Measurements from ENCODE around the gene RERE.
A peak's percentile ranks its signal among the peaks of the same experiment; 100 is the strongest.

RERE gene

GRCh38 chr1:8676813-8677212 lies 140.6 kb downstream of the RERE start:
- H3K27me3 Mint-ChIP-seq = no peaks in the 10 kb centered on the region
- no peak for ATAC-seq (replicated peaks)
- no peaks in the 10 kb centered on the region for H3K9me3 Mint-ChIP-seq
- H3K27ac Mint-ChIP-seq = no peak overlapping the region
- peaks cover 3 to 7% of the 10 kb centered on the region in 2 donors for H3K4me1 Mint-ChIP-seq (ENCODE audit: low read depth in 2 of 2)
- no peak for DNase-seq
- H3K4me3 Mint-ChIP-seq = no peak overlapping the region
- no peaks in the 10 kb centered on the region for H3K36me3 Mint-ChIP-seq (ENCODE audit: insufficient read depth)

GRCh38 chr1:8676072-8676471 lies 141.4 kb downstream of the RERE start:
- Mint-ChIP-seq H3K9me3 (no peaks in the 10 kb centered on the region), H3K27ac (no peak overlapping the region), H3K4me3 (no peak overlapping the region), H3K27me3 (no peaks in the 10 kb centered on the region), H3K4me1 (ENCODE audit: low read depth in 2 of 2) (peaks cover 5% of the 10 kb centered on the region in 2 donors), H3K36me3 (ENCODE audit: insufficient read depth) (no peaks in the 10 kb centered on the region)
- ATAC-seq (replicated peaks) (no peak), DNase-seq (no peak)

GRCh38 chr1:8674912-8675311 lies 142.5 kb downstream of the RERE start:
- no peak for ATAC-seq (replicated peaks)
- H3K27me3 Mint-ChIP-seq = no peaks in the 10 kb centered on the region
- H3K4me3 Mint-ChIP-seq = no peak overlapping the region
- peak overlapping the region in 1 of 2 donors; percentile 1 for H3K27ac Mint-ChIP-seq
- no peaks in the 10 kb centered on the region for H3K36me3 Mint-ChIP-seq (ENCODE audit: insufficient read depth)
- H3K4me1 Mint-ChIP-seq (ENCODE audit: low read depth in 2 of 2) = peaks cover 12 to 15% of the 10 kb centered on the region in 2 donors
- no peaks in the 10 kb centered on the region for H3K9me3 Mint-ChIP-seq
- no peak for DNase-seq

GRCh38 chr1:8674481-8674880 lies 143.0 kb downstream of the RERE start:
- DNase-seq = no peak
- Mint-ChIP-seq H3K9me3 (no peaks in the 10 kb centered on the region), H3K27ac (peak overlapping the region in 1 of 2 donors; percentile 1), H3K4me1 (ENCODE audit: low read depth in 2 of 2) (peaks cover 12 to 15% of the 10 kb centered on the region in 2 donors), H3K36me3 (ENCODE audit: insufficient read depth) (no peaks in the 10 kb centered on the region), H3K4me3 (no peak overlapping the region), H3K27me3 (no peaks in the 10 kb centered on the region)
- no peak for ATAC-seq (replicated peaks)

GRCh38 chr1:8671306-8671917 lies 146.0 kb downstream of the RERE start:
- DNase-seq (peak; percentile 9), ATAC-seq (replicated peaks) (peak; percentile 32)
- Mint-ChIP-seq H3K27ac (no peak overlapping the region), H3K27me3 (no peaks in the 10 kb centered on the region), H3K4me1 (ENCODE audit: low read depth in 2 of 2) (peaks cover 12 to 15% of the 10 kb centered on the region in 2 donors), H3K9me3 (no peaks in the 10 kb centered on the region), H3K36me3 (ENCODE audit: insufficient read depth) (no peaks in the 10 kb centered on the region), H3K4me3 (no peak overlapping the region)

GRCh38 chr1:8670371-8670818 lies 147.0 kb downstream of the RERE start:
- H3K4me3 Mint-ChIP-seq = no peak overlapping the region

GRCh38 chr1:8669606-8670335 lies 147.7 kb downstream of the RERE start:
- Mint-ChIP-seq H3K36me3 (ENCODE audit: insufficient read depth) (no peaks in the 10 kb centered on the region), H3K9me3 (no peaks in the 10 kb centered on the region), H3K4me3 (no peak overlapping the region), H3K27me3 (no peaks in the 10 kb centered on the region), H3K27ac (no peak overlapping the region), H3K4me1 (ENCODE audit: low read depth in 2 of 2) (peaks cover 12 to 15% of the 10 kb centered on the region in 2 donors)
- DNase-seq (no peak), ATAC-seq (replicated peaks) (no peak)

More at GRCh38 chr1:8670371-8670818, 147.0 kb downstream of the RERE start:
- Mint-ChIP-seq H3K36me3 (ENCODE audit: insufficient read depth) (no peaks in the 10 kb centered on the region), H3K27me3 (no peaks in the 10 kb centered on the region), H3K4me1 (ENCODE audit: low read depth in 2 of 2) (peaks cover 12 to 15% of the 10 kb centered on the region in 2 donors), H3K27ac (no peak overlapping the region), H3K9me3 (no peaks in the 10 kb centered on the region)
- ATAC-seq (replicated peaks) (no peak), DNase-seq (no peak)

GRCh38 chr1:8667869-8668594 lies 149.4 kb downstream of the RERE start:
- no peaks in the 10 kb centered on the region for H3K9me3 Mint-ChIP-seq
- H3K27ac Mint-ChIP-seq = no peak overlapping the region
- no peak overlapping the region for H3K4me3 Mint-ChIP-seq
- no peak for DNase-seq
- H3K36me3 Mint-ChIP-seq (ENCODE audit: insufficient read depth) = no peaks in the 10 kb centered on the region
- no peak for ATAC-seq (replicated peaks)
- H3K4me1 Mint-ChIP-seq (ENCODE audit: low read depth in 2 of 2) = peaks cover 10 to 15% of the 10 kb centered on the region in 2 donors
- no peaks in the 10 kb centered on the region for H3K27me3 Mint-ChIP-seq

- DNase-seq (no peak), ATAC-seq (replicated peaks) (no peak)
- Mint-ChIP-seq H3K36me3 (ENCODE audit: insufficient read depth) (no peaks in the 10 kb centered on the region), H3K4me3 (no peak overlapping the region), H3K27me3 (no peaks in the 10 kb centered on the region), H3K27ac (no peak overlapping the region), H3K9me3 (no peaks in the 10 kb centered on the region), H3K4me1 (ENCODE audit: low read depth in 2 of 2) (peaks cover 12 to 15% of the 10 kb centered on the region in 2 donors)
These were observed 150.9 kb downstream of the RERE start for GRCh38 chr1:8666389-8667167.

- Mint-ChIP-seq H3K27me3 (no peaks in the 10 kb centered on the region), H3K27ac (no peak overlapping the region), H3K9me3 (no peaks in the 10 kb centered on the region), H3K4me1 (ENCODE audit: low read depth in 2 of 2) (peaks cover 8 to 9% of the 10 kb centered on the region in 2 donors), H3K36me3 (ENCODE audit: insufficient read depth) (no peaks in the 10 kb centered on the region), H3K4me3 (no peak overlapping the region)
- ATAC-seq (replicated peaks) = no peak
- no peak for DNase-seq
These were observed 151.6 kb downstream of the RERE start for GRCh38 chr1:8665833-8666232.

GRCh38 chr1:8664887-8665286 lies 152.6 kb downstream of the RERE start:
- Mint-ChIP-seq H3K27ac (no peak overlapping the region), H3K9me3 (no peaks in the 10 kb centered on the region), H3K36me3 (ENCODE audit: insufficient read depth) (no peaks in the 10 kb centered on the region), H3K4me1 (ENCODE audit: low read depth in 2 of 2) (peaks cover 0 to 2% of the 10 kb centered on the region in 2 donors), H3K27me3 (no peaks in the 10 kb centered on the region), H3K4me3 (no peak overlapping the region)
- no peak for ATAC-seq (replicated peaks)
- DNase-seq = no peak

GRCh38 chr1:8663915-8664329 lies 153.5 kb downstream of the RERE start:
- no peak overlapping the region for H3K4me3 Mint-ChIP-seq
- no peaks in the 10 kb centered on the region for H3K27me3 Mint-ChIP-seq
- H3K4me1 Mint-ChIP-seq (ENCODE audit: low read depth in 2 of 2) = peaks cover 0 to 2% of the 10 kb centered on the region in 2 donors
- no peaks in the 10 kb centered on the region for H3K36me3 Mint-ChIP-seq (ENCODE audit: insufficient read depth)
- ATAC-seq (replicated peaks) = peak; percentile 57
- no peaks in the 10 kb centered on the region for H3K9me3 Mint-ChIP-seq
- DNase-seq = no peak
- H3K27ac Mint-ChIP-seq = no peak overlapping the region

Data from effector memory CD8-positive, alpha-beta T cell (primary cell).